Ureter (tissue), 1 donor: Measurements from ENCODE around the gene DUXA. TPM values are rescaled to one million over a fixed set of nuclear protein-coding genes. Genes with fewer than 3 reads are reported as not detected.
"Not testable (repeated sequence)": the region's sequence is repeated elsewhere in the genome, so short reads cannot be mapped to it uniquely, and the experiment has no call there.

Source experiments
- DNase-seq: peaks from one replicate; pipeline ENCODE4 v3.0.0-alpha.2; 2020; ENCODE audit warnings: low spot score
- total RNA-seq: library from RNA; stranded (reverse); gene quantifications from one replicate; pipeline ENCODE4 v1.2.4, GENCODE V29; 2023
- donor health status: DM: yes; HTN: yes; CAD: no.

DUXA gene
- not detected for total RNA-seq

DNA sequence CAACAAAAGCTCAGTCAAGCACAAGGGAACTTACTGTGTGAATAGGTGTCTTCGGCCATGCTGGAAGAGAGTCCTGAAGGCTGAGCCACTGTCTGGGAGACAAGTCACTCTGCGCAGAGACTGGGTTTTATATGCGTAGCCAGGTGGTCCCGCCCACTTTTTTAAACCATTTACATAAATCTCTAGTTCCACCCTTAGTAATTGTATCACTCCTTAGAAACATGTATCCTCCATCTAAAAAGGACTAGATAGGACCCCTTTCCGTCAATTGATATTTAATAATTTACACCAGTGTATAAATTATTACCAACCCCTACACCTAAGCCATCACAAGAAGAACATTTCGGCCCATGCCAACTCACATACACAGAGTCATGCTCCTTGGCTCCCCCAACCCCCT is at the start of gene DUXA:
TSS of gene DUXA (minus strand) at position 101 of the 400 bp plus-strand sequence. CDS start at position 59, 42 bp downstream.
- DNase-seq, result no peak

DNA sequence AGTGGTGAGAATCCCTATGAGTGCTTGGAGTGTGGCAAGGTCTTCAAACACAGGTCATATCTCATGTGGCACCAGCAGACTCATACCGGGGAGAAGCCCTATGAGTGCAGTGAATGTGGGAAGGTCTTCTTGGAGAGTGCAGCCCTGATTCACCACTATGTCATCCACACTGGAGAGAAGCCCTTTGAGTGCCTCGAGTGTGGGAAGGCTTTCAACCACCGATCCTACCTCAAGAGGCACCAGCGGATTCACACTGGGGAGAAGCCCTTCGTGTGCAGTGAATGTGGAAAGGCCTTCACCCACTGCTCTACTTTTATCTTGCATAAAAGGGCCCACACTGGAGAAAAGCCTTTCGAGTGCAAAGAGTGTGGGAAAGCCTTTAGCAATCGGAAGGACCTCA is 44.8 kb upstream of the DUXA start:
- DNase-seq, result no peak

DNA sequence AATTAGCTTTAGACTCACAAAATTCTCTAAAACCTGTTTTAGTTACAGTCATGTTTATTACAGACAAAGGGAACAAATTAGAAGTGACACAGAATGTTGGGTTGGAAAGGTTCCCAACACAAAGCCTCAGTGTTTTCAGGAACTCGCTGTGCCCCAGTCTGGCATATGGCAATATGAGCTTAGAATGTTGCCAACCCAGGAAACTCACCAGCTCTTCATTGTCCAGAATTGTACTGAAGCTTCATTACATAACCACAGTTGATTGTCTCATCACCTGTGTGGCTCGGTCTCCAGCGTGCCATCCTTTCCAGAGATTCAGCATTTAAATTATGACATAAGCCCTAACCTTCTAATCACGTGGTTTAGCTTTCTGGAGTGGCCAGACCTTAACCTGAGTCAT is 43.1 kb upstream of the DUXA start:
- DNase-seq, result no peak

DNA sequence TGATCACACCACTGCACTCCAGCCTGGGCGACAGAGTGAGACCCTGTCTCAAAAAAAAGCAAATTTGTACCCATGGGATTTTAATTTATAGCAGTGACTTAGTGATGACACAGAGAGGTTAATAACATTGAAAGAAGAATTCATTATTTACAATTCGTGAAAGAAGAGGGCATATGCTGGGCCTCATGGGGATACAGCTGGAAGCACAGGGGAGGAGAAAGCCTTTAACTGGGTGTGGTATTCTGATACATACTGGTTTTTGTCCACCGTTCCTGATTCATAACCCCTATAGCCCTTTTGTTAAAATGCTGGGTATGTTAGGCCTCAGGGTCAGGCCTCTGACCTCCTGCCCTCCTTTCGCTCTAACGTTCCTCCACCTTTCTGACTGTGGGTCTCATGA is 34.9 kb upstream of the DUXA start:
- no peak for DNase-seq

DNA sequence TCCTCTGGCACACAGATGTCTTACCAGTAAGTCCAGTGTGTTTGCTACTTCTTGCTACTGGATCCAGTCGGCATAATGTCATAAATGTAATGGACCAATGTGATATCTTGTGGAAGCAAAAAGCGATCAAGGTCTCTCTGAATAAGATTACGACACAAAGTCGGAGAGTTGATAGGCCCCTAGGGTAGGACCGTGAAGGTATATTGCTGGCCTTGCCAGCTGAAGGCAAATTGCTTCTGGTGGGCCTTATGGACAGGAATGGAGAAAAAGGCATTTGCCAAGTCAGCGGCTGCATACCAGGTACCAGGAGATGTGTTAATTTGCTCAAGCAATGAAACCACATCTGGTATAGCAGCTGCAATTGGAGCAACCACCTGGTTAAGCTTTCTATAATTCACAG is 30.6 kb upstream of the DUXA start:
- DNase-seq, result not testable (repeated sequence)

DNA sequence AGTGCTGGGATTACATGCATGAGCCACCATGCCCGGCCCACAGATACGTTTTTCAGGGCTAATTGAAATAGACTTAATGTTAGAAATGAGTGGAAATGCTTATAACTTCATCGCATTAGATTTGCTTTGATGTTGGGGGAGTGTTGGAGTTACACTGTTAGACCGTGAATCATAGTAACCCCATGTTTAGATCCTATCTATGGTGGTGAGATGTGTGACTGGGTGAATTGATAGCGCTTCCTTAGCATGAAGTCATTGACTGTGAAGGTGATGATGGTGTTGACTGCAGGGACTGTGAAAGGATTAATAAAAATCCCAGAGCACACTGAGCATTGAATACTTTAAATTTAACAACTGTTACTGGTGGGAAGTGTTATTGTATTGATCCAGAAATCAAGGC is 25.7 kb upstream of the DUXA start:
- DNase-seq, result no peak

DNA sequence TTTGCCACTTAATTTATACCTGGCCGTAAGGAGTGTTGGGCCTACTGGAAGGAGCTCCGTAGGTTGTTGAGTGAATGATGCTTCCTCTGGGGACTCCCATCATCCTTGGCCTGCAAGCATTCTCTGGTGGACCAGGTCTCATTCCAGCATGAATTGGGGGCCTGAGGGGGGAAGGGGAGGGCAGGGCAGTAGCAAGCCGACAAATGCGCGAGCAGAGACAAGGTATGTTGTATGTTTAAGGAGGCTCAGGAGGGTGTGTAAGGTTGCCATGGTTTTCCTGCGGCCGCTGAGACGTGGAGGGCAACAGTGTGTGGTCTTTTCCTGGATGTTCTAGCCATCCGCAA is 24.8 kb upstream of the DUXA start:
- no peak for DNase-seq

DNA sequence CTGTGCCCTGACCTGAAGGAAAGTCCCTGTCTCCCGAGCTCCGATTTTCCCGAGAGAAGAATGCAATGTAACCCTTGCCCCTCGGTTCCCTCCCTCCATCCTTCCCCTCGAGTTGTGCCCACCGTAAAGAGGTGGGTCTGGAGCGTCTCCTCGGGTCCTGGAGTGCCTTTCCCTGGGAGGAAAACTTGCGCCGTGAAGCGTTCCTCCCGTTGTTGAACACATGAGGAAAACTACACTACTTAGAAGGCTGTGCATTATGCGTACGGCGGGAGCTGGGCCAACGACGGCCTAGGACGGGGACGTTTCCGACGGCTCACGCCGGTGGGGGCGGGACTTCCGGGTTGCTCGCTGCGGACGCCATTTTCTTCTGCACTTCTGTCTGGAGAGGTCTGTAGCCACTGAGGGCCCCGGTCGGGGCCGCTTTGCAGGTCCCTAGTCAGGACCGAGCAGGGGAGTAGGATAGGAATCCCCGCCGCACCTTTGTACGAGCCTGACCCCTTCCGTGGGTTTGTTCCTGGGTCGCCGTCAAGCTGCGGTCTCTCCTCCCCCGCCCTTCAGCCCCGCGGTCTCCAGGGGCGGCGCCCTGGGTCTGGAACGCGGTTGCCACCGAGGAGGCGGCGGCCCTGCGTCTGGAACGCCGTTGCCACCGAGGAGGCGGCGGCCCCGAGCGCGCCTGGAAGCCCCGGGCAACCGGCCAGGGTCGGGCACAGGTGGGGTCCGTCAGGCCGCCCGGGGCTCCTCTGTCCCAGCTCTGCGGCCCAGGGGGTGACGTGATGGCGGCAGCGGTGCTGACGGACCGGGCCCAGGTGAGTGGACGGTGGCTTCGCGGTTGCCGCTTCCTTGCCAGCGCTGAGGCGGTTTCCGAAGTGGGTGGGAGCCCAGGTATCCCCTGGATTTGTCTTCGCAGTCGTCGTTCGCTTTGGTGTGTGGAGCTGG is 24.1 kb upstream of the DUXA start, which contains the start of gene ZNF264:
TSS of gene ZNF264 (plus strand) at position 360 of the 936 bp plus-strand sequence. CDS start at position 774, 414 bp downstream.
- peak; percentile 92 for DNase-seq

DNA sequence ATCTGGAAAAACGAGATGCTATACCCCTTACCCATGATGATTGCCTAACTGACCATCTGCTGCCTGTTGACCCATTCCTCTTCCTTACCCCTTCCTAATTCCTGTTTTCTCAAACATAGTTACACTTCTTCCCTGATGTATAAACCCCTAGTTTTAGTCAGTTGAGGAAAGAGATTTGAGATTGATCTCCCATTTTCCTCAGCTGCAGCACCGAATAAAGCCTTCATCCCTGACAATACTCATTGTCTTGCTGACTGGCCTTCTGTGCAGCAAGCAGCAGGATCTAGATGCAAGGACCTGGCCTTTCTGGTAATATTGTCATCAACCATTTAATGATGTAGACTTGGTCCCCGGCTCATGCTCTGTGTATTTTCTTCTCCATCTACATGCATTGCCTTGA is 23.0 kb upstream of the DUXA start:
- DNase-seq, result no peak

DNA sequence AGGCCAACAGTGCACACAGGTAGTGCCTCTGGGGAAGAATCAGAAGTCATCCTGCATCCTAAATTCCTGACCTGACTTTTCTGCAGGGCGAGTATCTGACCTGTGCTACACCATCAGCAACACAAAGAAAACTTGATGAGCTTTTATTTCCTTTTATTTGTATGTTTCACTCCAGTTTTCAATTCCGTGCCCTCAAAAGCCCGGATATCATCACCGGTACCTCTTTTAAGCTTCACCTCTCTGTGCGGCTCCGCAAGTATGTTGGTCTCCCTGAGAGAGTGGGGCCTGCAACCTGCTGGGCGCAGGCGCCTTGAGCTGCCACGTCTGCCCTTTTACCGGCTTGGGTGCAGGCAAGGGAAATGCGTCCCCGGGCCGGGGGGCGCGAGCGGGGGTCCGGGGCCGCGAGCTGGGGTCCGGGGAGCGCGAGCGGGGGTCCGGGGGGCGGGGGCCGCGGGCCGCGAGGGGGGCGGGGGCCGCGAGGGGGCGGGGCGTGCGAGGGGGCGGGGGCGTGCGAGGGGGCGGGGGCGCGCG is 4.3 kb upstream of the DUXA start:
- peak; percentile 57 for DNase-seq

DNA sequence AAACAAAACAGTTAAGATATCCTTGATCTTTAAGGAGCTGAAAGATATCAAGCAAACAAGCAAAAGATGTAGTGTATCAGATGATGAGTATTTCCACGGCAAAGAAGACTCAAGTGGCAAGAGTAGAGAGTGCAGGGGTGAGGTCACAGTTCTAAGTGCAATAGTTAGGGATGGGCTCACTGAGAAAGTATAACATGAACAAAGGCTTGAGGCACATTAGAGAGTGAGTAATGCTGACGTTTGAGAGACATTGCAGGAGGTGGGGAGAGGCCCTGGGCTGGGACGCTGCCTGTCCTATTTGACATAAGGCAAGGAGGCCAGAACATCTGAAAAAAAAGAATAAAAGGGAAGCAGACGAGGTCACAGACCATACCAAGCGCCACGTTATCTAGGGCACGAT is 1.4 kb downstream of the DUXA start:
- no peak for DNase-seq

DNA sequence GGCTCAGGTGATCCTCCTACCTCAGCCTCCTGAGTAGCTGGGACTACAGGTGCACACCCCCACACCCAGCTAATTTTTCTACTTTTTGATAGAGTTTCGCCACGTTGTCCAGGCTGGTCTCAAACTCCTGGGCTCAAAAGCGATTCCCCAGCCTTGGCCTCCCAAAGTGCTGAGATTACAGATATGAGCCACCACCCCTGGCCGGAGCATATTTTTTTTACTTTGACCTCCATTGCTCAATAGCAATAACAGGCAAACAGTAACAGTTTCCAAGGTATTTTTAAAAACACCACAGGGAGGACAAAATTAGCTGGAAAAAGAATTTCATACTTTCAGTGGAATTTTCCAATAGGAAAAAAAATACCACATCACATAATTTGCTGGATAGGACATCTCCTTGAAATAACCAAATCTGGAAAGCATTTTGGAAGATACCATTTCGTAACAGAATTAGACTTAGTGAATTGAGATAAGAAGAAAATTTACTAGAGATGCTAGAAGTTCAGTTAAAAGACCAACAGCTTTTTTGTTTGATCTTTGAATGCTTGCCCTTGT is 5.2 kb downstream of the DUXA start:
- DNase-seq, result no peak

DNA sequence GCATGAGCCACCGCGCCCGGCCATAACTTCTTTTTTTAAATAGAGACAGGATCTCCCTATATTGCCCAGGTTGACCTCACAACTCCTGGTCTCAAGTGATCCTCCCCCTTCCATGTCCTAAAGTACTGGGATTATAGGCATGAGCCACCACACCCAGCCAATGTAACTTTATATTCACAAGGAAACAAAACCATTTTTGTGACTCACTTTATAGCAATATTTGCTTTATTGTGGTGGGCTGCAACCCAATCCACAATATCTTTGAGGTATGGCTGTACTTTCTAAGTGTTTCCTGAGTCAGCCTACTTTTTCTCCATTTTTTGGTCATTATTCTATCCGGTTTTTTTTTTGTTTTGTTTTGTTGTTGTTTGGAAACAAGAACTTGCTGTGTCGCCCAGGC is 14.4 kb downstream of the DUXA start:
- DNase-seq, result no peak

DNA sequence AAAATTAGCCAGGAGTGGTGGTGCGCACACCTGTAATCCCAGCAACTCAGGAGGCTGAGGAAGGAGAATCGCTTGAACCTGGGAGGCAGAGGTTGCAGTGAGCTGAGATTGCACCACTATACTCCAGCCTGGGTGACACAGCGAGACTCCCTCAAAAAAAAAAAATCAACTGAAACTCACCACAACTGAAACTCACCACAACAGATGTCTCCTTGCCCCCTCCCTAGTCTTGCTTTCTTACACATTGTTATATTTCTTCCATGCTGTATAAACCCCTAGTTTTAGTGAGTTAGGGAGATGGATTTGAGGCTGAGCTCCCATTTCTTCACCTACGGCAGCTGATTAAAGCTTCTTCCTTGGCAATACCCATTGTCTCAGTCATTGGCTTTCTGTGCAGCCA is 25.6 kb downstream of the DUXA start:
- DNase-seq, result no peak

DNA sequence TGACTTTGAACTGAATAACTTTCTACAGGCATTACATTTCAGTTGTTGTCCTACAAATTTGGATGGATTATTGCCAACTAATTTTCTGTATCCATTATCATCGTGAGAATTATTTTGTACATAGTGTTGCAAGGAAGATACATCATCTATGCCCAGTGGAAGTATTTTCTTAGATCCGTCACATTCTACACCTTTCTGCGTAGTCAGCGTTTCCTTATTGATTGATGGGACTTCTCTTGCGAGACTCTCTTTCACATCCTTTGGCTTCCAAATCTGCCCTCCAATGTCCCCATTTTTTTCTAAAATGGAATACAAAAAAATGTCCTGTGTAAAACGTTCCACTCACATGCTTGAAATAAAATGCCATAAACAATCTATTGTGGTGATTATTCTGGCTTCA is 31.5 kb downstream of the DUXA start:
- no peak for DNase-seq

DNA sequence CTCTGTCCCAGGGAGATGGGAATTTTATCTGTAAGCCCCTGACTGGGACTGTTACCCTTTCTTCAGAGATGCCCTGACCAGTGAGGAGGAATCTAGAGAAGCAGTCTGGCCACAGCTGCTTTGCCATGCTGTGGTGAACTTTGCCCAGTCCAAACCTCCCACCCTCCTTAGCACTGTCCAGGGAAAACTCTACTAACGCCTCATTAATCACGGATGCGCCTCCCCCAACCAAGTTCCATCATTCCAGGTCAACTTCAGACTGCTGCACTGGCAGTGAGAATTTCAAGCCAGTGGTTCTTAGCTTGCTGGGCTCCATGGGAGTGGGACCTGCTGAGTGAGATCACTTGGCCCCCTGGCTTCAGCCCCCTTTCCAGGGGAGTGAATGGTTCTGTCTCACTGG is 39.9 kb downstream of the DUXA start:
- DNase-seq, result not testable (repeated sequence)

DNA sequence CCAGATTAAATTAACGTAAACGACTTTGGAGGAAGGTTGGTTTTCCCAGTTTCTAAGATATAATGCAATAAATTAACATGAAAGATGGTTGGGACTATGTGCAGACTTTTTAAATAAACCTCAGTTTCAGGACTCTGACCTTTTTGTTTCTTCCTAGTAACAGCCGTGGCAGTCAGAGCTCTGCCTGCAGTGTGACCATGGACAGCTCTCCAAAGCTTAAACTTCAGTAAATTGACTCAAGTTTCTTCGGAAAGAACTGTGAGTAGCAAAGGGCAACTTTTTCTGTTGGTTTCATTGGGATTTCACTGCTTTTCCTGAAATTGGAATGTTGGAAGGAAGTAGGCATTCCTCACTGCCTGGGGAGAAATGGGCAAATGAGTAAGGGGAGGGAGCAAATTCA is 43.4 kb downstream of the DUXA start:
- DNase-seq, result no peak

DNA sequence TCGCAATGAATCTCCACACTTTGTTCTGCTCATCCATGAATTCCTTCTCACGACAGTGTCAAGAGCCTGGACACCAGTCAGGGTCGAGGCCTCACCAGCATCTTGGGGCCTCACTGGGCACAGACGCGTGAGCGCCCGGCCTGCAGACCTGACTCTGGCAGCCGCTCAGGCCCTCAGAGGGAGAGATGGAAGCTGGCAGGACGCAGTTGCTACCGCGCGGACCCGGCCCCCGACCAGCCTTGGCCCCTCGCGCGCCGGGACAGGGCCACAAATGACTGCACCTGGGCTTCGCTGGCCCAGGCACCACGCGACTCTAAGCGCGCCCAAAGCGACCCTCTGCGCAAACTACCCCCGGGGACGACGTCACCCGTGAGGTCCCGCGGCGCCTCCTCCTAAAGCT is 48.4 kb downstream of the DUXA start:
- DNase-seq, result no peak

DNA sequence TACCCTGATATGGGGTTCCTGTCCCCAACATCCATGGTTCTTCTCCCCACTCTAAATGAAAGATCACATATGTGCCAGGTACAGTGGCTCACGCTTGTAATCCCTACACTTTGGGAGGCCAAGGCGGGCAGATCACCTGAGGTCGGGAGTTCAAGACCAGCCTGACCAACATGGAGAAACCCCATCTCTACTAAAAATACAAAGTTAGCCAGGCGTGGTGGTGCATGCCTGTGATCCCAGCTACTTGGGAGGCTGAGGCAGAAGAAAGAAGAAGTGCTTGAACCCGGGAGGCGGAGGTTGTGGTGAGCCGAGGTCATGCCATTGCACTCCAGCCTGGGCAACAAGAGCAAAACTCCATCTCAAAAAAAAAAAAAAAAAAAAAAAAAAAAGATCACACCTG is 53.8 kb downstream of the DUXA start:
- DNase-seq, result not testable (repeated sequence)

DNA sequence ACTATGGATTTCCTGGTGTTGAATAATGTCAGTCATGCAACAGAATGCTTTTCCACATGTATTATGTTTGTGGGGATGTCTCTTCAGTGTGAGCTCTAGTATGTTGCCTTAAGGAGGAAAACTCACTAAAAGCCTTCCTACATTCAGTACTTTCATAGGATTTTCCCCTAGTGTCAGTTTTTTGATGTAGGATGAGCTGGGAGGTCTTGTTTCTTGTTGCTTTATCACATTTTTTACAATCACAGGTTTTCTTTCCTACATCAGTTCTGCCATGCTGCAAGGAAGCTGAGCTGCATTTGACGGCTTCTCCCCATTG is 56.0 kb downstream of the DUXA start:
- DNase-seq, result no peak

DNA sequence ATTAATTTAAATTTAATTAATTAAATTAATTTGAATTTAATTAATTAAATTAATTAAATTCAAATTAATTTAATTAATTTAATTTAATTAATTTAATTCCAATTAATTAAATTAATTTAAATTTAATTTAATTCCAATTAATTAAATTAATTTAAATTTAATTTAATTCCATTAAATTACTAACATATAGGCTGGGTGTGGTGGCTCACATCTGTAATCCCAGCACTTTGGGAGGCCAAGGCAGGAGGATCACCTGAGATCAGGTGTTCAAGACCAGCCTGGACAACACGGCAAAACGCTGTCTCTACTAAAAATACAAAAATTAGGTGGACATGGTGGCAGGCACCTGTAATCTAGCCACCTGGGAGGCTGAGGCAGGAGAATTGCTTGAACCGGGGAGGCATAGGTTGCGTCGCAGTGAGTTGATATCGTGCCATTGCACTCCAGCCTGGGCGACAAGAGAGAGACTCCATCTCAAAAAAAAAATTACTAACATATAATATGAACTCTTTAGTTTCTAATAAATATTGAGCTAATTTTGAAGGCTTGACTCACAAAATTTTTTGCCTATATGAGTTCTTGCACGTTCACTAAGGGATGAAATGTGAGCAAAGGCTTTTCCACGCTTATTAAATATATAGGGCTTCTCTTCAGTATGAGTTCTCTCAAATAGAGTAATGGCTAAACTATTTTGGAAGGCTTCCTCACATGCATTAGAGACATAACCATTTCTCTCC is 56.5 kb downstream of the DUXA start:
- DNase-seq, result no peak

DNA sequence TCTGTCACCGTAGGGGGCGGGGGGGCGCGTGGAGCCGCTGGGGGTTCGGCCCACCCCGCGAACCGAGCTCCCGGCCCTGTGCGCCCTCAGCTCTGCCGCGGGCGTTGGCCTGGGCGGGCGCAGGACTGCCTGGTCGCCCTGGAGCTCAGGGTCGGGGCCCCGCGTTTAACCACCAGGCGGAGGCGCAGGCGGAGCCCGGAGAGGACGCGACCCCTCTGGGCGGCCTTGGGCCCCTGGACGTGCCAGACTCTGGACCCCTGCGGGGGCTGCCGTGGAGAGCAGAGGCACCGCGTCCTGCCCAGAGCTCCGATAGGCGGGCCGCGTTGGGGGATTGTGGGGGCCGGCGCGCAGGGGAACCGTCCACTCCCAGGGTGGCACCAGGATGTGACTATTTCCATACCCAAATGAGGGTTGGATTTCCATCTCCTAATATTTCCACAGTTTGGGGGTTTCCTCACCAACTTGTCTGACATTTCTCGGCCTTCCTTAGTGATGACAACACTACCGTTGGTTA is 60.5 kb downstream of the DUXA start:
- no peak for DNase-seq
